ENCODE results near the gene UXS1. TPM values are rescaled to one million over a fixed set of nuclear protein-coding genes. Genes with fewer than 3 reads are reported as not detected.

The UXS1 gene
- total RNA-seq, 1 experiment from 2014 or later: 20.1 TPM

DNA sequence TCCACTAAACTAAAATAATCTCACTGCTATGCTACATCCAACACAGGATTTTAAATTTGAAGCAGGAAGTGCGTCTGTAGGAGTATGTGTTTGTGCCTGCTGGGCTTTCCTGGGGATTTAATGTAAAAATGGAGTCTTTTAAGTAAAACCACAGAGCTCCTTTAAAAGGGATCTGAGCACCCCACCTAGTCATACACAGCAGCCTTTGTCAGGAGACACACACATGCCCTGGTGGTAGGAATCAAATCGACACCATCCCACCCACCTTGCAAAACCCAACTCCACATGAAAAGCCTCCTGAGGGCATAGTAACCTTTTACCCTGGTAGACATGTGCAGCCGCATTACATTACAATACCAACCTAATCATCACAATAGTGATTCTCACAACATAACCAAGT is 29.1 kb downstream of the UXS1 start:
- in situ Hi-C loops (cut with HindIII; ENCODE audit: low sequenced_read_pairs): no loop called here
- no peak for DNase-seq (ENCODE audit: low spot score)

DNA sequence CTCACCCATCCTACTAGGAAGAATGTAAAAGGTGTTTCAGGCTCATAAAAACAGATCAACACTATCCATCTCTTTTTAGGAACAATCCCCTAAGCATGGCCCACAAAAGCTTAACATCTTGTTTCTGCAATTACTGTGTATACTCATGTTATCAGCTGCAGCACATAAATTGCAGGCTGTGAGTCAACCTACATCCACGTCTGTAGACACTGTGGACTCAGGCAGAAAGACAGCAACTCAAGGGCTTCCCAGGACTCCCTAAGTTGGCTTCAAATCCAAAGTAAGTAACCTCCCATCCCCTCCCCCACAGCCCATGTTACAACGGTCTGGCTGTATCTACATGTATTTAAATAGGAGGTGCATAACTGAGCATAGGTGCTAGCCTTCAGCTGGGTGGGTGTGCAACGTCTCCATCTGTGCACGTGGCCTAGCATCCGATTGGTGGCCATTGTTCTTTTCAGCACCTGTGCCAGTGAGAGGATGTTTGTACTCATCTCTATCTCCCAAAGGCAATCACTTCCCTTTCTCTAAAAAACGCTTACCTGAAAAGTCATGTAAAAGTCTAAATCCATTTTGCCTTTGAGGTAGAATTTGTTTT is 30.1 kb downstream of the UXS1 start:
- in situ Hi-C loops (cut with HindIII; ENCODE audit: low sequenced_read_pairs): no loop called here

DNA sequence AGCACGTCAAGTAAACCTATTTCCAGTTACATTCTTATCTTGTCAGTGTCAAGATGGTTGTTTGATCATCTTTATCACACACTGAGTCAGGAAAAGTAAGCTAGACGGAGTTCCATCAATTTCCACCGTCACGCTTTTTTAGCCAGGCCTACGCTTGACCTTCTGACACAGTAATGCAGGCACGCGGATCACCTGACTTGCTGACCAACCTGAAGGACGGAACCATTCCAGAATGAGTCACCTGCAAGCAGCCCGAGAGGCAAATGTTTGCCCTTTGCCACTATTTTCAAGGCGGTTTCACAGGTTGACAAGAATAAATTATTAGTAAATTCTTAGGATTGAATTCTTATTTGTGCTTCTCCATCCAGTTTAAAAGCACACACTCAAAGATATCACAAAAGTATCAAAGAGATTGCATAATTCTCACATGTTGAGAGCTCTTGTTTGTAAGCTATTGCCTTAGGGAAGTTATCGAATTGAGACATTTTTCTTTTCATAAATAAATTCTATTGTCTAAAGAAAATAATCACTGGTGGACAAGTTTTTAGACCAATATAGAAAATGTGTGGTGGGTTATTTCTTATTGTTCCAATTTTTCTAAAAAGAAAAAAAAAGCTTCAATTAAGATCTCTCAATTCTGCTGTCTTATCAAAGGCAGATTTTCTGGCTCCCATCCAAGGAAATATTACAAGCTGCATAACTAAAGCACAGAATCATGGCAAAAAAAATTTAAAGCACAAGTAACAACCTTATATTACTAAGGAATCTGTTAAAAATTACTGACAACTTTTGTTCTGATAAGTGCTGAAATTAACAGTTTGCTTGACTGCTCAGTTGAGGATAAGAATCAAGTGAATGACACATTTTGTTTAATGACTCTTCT is 31.9 kb downstream of the UXS1 start:
- in situ Hi-C loops (cut with HindIII; ENCODE audit: low sequenced_read_pairs): no loop called here
- DNase-seq (ENCODE audit: low spot score): peak; percentile 29

More for the DNA sequence above, 30.1 kb downstream of the UXS1 start:
- DNase-seq (ENCODE audit: low spot score): no peak

GRCh38 chr2:106161341-106161740 is 32.8 kb downstream of the UXS1 start:
- no peak for DNase-seq (ENCODE audit: low spot score)
- in situ Hi-C loops (cut with HindIII; ENCODE audit: low sequenced_read_pairs): no loop called here

DNA sequence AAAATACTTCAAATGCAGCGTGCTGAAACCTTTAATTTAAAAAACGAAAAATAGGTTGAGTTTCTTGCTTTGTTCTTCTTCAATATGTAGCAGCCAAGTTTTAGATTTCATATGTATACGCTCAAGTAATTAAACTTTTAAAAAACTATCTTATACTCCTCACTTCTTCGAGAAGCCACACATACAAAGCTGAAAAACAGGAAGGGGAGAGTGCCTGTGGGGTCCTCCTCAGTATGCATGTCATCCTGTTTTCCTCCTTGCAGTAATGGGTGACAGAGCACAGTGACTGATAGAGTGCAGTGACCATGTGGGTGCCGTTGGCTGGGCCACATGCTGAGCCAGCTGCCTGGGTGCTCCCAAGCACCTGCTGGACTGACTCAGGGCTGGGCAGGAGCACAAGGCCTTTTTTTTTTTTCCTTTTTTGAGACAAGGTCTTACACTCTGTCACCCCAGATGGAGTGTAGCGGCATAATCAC is 33.3 kb downstream of the UXS1 start:
- DNase-seq (ENCODE audit: low spot score): no peak
- in situ Hi-C loops (cut with HindIII; ENCODE audit: low sequenced_read_pairs): no loop called here

DNA sequence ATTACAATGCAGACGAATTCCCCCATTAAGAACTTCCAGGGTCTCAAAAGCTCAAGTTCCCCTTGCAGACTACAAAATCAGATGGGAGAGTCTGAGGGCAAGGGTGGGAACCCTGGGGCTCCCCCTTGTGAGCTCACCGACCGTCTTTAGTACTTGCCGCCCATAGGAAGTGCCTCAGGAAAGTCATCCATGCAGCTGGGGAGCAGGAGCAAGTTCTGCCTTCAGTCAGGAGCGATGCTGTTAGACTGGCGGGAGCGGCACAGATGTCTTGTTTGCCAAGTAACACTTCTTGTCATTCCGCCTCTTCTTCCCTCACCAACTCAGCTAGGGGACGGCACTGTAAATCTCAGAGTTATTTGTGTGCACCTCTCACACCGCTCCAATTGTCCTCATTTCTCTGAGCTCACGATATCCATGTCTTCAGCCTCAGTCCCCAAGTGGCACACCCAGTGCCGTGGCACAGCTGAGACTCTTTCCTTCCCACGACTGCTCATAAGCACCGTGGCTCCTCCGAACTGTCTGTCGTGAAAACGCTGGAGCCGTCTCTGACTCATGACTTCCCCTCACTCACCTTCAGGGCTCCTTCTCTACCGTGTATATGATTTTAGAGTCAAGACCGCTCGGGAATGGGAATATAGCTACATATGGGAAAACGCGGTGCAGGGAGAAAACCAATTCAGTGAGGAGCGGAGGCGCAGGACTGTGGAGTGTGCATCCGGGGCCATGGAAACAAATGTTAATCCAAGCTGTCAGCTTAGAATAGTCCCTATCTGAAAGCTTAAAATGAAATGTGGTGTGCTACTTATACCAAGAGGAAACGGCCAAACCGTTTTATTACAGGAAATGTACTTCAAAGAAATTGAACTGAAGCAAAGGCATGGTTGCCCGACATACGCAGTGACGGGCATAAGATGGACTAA is 34.0 kb downstream of the UXS1 start:
- no peak for DNase-seq (ENCODE audit: low spot score)
- in situ Hi-C loops (cut with HindIII; ENCODE audit: low sequenced_read_pairs): no loop called here

GRCh38 chr2:106158871-106159270 is 35.2 kb downstream of the UXS1 start:
- in situ Hi-C loops (cut with HindIII; ENCODE audit: low sequenced_read_pairs): no loop called here
- DNase-seq (ENCODE audit: low spot score): no peak

DNA sequence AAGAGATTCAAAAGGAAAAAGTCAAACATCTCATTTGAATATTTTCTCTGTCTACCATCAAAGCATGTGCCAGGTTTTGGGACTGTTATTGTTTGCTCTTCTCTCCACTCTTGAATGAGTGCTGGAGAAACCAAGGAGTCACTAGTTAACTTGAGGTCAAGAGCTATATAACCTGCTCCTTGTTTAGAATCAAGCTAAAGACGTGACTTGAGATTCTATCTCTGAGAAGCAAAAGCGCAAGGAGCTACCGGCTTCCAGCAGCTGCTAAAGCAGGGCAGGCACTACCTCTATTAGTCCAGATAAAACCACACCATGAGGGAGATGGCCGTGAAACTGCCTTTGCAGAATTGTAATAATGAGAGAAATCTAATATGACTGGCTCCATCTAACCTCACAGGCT is 36.0 kb downstream of the UXS1 start:
- in situ Hi-C loops (cut with HindIII; ENCODE audit: low sequenced_read_pairs): no loop called here
- DNase-seq (ENCODE audit: low spot score): no peak

- DNase-seq (ENCODE audit: low spot score): no peak
- in situ Hi-C loops (cut with HindIII; ENCODE audit: low sequenced_read_pairs): no loop called here
Observed at GRCh38 chr2:106157416-106157815, 36.7 kb downstream of the UXS1 start.

- in situ Hi-C loops (cut with HindIII; ENCODE audit: low sequenced_read_pairs): no loop called here
- no peak for DNase-seq (ENCODE audit: low spot score)
Observed at GRCh38 chr2:106156305-106157296, 37.5 kb downstream of the UXS1 start.

DNA sequence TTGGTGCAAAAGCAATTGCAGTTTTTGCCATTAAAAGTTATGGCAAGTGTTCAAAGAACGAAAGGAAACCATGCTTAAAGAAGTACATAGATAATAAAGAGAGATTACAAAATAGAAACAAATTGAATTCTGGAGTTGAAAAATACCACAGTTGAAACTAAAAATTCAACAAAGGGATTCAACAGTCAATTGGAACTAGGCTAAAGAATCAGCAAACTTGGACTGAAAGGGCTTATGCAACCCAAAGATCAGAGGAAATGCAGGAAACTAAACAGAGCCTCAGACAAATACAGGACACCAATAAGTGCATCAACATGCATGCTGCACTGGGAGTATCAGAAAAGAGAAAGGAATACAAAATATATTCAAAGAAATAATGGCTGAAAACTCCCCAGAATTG is 40.3 kb downstream of the UXS1 start:
- in situ Hi-C loops (cut with HindIII; ENCODE audit: low sequenced_read_pairs): no loop called here
- no peak for DNase-seq (ENCODE audit: low spot score)

DNA sequence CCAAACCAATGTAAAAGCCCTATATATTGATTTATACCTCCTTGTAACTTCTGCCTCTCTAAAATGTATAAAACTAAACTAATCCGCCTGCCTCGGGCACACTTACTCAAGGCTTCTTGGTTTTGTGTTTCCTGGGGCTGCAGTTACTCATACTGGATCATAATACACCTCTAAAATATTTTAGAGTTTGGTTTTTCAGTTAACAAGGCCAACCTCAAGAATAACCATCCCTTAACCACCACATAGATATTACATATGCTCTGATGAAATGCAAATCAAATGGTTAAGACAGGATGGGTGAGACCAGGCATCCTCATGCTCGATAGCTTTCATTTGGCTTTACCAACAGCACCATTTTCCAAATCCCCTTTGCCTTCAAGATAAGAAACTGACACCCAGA is 46.4 kb downstream of the UXS1 start:
- no peak for DNase-seq (ENCODE audit: low spot score)
- in situ Hi-C loops (cut with HindIII; ENCODE audit: low sequenced_read_pairs): no loop called here

DNA sequence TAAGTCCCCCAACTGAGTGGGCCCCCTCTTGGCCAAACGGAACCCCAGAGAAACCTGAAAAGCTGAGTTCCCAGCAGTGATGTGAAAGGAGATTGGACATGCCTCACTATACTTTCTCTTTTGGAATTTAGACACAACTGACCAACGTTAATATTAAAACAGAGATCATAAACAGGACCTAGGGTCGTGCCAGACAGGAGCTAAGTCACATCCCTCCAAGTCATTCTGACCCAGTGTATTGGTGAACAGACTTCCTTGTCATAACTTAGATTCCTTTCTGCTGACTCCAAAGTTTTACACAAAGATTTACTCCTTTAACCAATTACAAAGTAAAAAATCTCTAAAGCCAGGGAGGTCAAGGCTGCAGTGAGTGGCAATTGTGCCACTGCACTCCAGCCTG is 46.9 kb downstream of the UXS1 start:
- in situ Hi-C loops (cut with HindIII; ENCODE audit: low sequenced_read_pairs): no loop called here
- DNase-seq (ENCODE audit: low spot score): no peak

- DNase-seq (ENCODE audit: low spot score): no peak
- in situ Hi-C loops (cut with HindIII; ENCODE audit: low sequenced_read_pairs): no loop called here
Observed at GRCh38 chr2:106144621-106145331, 49.3 kb downstream of the UXS1 start.

GRCh38 chr2:106143495-106144215 is 50.4 kb downstream of the UXS1 start:
- no peak for DNase-seq (ENCODE audit: low spot score)
- in situ Hi-C loops (cut with HindIII; ENCODE audit: low sequenced_read_pairs): no loop called here

- in situ Hi-C loops (cut with HindIII; ENCODE audit: low sequenced_read_pairs): no loop called here
- no peak for DNase-seq (ENCODE audit: low spot score)
Observed at GRCh38 chr2:106142683-106143082, 51.4 kb downstream of the UXS1 start.

DNA sequence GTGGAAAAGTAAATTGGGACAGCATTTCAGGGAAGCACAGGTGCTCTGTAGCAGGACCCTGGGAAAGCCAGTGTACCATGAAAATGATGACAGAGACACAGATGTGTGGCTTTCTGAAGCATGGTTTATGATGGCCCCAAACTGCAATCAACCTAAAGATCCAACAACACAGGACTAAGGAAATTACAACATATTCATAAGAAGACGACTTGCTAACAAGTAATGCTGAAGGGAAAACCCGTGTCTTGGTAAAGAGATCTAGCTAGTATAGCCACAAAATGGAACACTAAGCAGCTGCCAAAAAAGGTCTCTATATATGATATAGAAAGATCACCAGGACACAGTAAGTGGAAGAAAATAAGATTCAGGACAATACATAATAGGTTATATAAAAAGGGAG is 53.2 kb downstream of the UXS1 start:
- DNase-seq (ENCODE audit: low spot score): no peak
- in situ Hi-C loops (cut with HindIII; ENCODE audit: low sequenced_read_pairs): no loop called here
